MM.1S (cell line): ENCODE data around the gene PRSS27.

Experiments used
- DNase-seq: peaks from one replicate; pipeline ENCODE4 v3.0.0-alpha.2; 2015
- H2AFZ ChIP-seq: fragments of 300-600 bp; sonication (generic); 2 replicates; pipeline ENCODE4 v1.6.0; 2016; ENCODE audit warnings: antibody characterized with exemption, low read length
- H3F3A ChIP-seq: fragments of 300-600 bp; sonication (generic); 2 replicates; pipeline ENCODE4 v1.6.1; 2016; ENCODE audit warnings: mild to moderate bottlenecking, antibody characterized with exemption, low read length, moderate library complexity, mixed read lengths; ENCODE audit not compliant: insufficient read depth
- H3K27ac ChIP-seq: fragments of 300-600 bp; sonication (generic); 2 replicates; pipeline ENCODE4 v1.5.1; 2016; ENCODE audit warnings: mild to moderate bottlenecking, low read length
- H3K27me3 ChIP-seq: fragments of 300-600 bp; sonication (generic); replicated peaks from 2 replicates; pipeline ENCODE4 v1.6.0; 2016; ENCODE audit warnings: low read length; ENCODE audit not compliant: insufficient read depth
- H3K36me3 ChIP-seq: fragments of 300-600 bp; sonication (generic); replicated peaks from 2 replicates; pipeline ENCODE4 v1.6.1; 2016; ENCODE audit warnings: mild to moderate bottlenecking, low read length, mixed read lengths; ENCODE audit not compliant: insufficient read depth
- H3K4me1 ChIP-seq: fragments of 300-600 bp; sonication (generic); 2 replicates; pipeline ENCODE4 v1.6.1; 2016; ENCODE audit warnings: low read length, mixed read lengths
- H3K4me2 ChIP-seq: fragments of 300-600 bp; sonication (generic); 2 replicates; pipeline ENCODE4 v1.6.0; 2016; ENCODE audit warnings: low read depth, low read length
- H3K4me3 ChIP-seq: fragments of 300-600 bp; sonication (generic); 2 replicates; pipeline ENCODE4 v1.5.1; 2016; ENCODE audit warnings: low read length, mixed read lengths
- H3K79me2 ChIP-seq: fragments of 300-600 bp; sonication (generic); 2 replicates; pipeline ENCODE4 v1.6.1; 2016; ENCODE audit warnings: mixed run types, low read length, mixed read lengths
- H3K9ac ChIP-seq: fragments of 300-600 bp; sonication (generic); 2 replicates; pipeline ENCODE4 v1.6.1; 2016; ENCODE audit warnings: low read length, mixed read lengths
- H3K9me2 ChIP-seq: fragments of 300-600 bp; sonication (generic); replicated peaks from 2 replicates; pipeline ENCODE4 v1.6.1; 2016; ENCODE audit warnings: mild to moderate bottlenecking, low read length, mixed read lengths; ENCODE audit not compliant: insufficient read depth
- H3K9me3 ChIP-seq: fragments of 300-600 bp; sonication (generic); replicated peaks from 2 replicates; pipeline ENCODE4 v1.6.1; 2016; ENCODE audit warnings: mild to moderate bottlenecking, low read length, mixed read lengths; ENCODE audit not compliant: insufficient read depth
- H4K20me1 ChIP-seq: fragments of 300-600 bp; sonication (generic); 2 replicates; pipeline ENCODE4 v1.6.1; 2016; ENCODE audit warnings: mild to moderate bottlenecking, low read length, moderate library complexity, mixed read lengths; ENCODE audit not compliant: insufficient read depth
- CTCF ChIP-seq: fragments of 300-600 bp; sonication (generic); IDR thresholded peaks from 2 replicates; pipeline ENCODE4 v1.5.1; 2016; ENCODE audit warnings: antibody characterized with exemption, low read length, mixed read lengths
- EZH2 ChIP-seq: fragments of 300-600 bp; sonication (generic); optimal IDR thresholded peaks from 2 replicates; pipeline ENCODE3; 2017; ENCODE audit warnings: low read depth, mild to moderate bottlenecking, antibody characterized with exemption, low read length, mixed read lengths
- EZH2phosphoT487 ChIP-seq: fragments of 300-600 bp; sonication (generic); IDR thresholded peaks from 2 replicates; pipeline ENCODE4 v1.6.1; 2018; ENCODE audit warnings: antibody characterized with exemption, low read length

PRSS27 gene

GRCh38 chr16:2766430-2767139, 46.6 kb upstream of the PRSS27 start:
- DNase-seq, result no peak
- Histone ChIP-seq H3K27me3 (no peaks in the 10 kb centered on the region), H3K9me2 (no peaks in the 10 kb centered on the region), H3K4me1 (no peaks in the 10 kb centered on the region), H3K4me2 (no peak overlapping the region), H4K20me1 (no peaks in the 10 kb centered on the region), H3K36me3 (peaks cover 57% of the 10 kb centered on the region), H3K9ac (no peak overlapping the region), H3K9me3 (no peaks in the 10 kb centered on the region), H2AFZ (no peak overlapping the region), H3K4me3 (no peak overlapping the region), H3K27ac (no peak overlapping the region), H3F3A (peaks cover 24% of the 10 kb centered on the region), H3K79me2 (peaks cover 72% of the 10 kb centered on the region)
- TF ChIP-seq EZH2phosphoT487, result no peak
- no peak for TF ChIP-seq EZH2
- no peak for TF ChIP-seq CTCF

DNA sequence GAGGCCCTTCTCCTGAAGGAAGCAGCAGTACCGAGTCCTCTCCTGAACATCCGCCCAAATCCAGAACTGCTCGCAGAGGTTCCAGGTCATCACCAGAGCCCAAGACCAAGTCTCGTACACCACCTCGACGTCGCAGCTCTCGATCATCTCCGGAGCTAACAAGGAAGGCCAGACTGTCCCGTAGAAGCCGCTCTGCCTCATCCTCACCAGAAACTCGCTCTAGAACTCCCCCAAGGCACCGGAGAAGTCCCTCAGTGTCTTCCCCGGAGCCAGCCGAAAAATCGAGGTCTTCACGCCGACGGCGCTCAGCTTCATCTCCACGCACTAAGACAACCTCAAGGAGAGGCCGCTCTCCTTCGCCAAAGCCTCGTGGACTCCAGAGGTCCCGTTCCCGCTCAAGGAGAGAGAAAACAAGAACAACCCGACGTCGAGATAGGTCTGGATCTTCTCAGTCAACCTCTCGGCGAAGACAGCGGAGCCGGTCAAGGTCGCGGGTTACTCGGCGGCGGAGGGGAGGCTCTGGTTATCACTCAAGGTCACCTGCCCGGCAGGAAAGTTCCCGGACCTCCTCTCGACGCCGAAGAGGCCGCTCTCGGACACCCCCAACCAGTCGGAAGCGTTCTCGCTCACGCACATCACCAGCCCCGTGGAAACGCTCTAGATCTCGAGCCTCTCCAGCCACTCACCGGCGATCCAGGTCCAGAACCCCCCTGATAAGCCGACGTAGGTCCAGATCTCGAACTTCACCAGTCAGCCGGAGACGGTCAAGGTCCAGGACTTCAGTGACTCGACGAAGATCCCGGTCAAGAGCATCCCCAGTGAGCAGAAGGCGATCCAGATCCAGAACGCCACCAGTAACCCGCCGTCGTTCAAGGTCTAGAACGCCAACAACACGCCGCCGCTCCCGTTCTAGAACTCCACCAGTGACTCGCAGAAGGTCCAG, 45.7 kb upstream of the PRSS27 start:
- H3K36me3 ChIP-seq, result peaks cover 63% of the 10 kb centered on the region
- H3K4me1 ChIP-seq, result no peaks in the 10 kb centered on the region
- H3K27ac ChIP-seq, result no peak overlapping the region
- peaks cover 19% of the 10 kb centered on the region for H3F3A ChIP-seq
- no peaks in the 10 kb centered on the region for H4K20me1 ChIP-seq
- H2AFZ ChIP-seq, result no peak overlapping the region
- no peaks in the 10 kb centered on the region for H3K9me2 ChIP-seq
- H3K27me3 ChIP-seq, result no peaks in the 10 kb centered on the region
- no peak for DNase-seq
- H3K9ac ChIP-seq, result no peak overlapping the region
- H3K9me3 ChIP-seq, result no peaks in the 10 kb centered on the region
- no peak overlapping the region for H3K4me2 ChIP-seq
- H3K4me3 ChIP-seq, result no peak overlapping the region
- no peak for TF ChIP-seq EZH2
- no peak for TF ChIP-seq EZH2phosphoT487
- TF ChIP-seq CTCF, result no peak
- peaks cover 81% of the 10 kb centered on the region for H3K79me2 ChIP-seq

- peaks cover 88% of the 10 kb centered on the region for H3K79me2 ChIP-seq
- H3K36me3 ChIP-seq, result peaks cover 73% of the 10 kb centered on the region
- TF ChIP-seq EZH2 (no peak), CTCF (no peak)
- no peak overlapping the region for H2AFZ ChIP-seq
- H3F3A ChIP-seq, result peaks cover 17% of the 10 kb centered on the region
- no peak overlapping the region for H3K4me3 ChIP-seq
- H4K20me1 ChIP-seq, result no peaks in the 10 kb centered on the region
- H3K27me3 ChIP-seq, result no peaks in the 10 kb centered on the region
- H3K27ac ChIP-seq, result no peak overlapping the region
- H3K9me3 ChIP-seq, result no peaks in the 10 kb centered on the region
- H3K4me2 ChIP-seq, result no peak overlapping the region
- no peak overlapping the region for H3K9ac ChIP-seq
- no peak for DNase-seq
- H3K9me2 ChIP-seq, result no peaks in the 10 kb centered on the region
- H3K4me1 ChIP-seq, result no peaks in the 10 kb centered on the region
Observed at GRCh38 chr16:2764718-2765117, 44.7 kb upstream of the PRSS27 start.
